ENCODE data around the gene ZMPSTE24. TPM values are rescaled to one million over a fixed set of nuclear protein-coding genes. Genes with fewer than 3 reads are reported as not detected.

ZMPSTE24 gene
- total and polyA plus RNA-seq, 7 donors: 12.7 to 60.2 (median 22.2) TPM

GRCh38 chr1:40309374-40310128 is 51.5 kb downstream of the ZMPSTE24 start:
- no peaks in the 10 kb centered on the region for H3K36me3 ChIP-seq (ENCODE audit: insufficient read depth in 1 of 2, low read depth in 1 of 2)
- no peaks in the 10 kb centered on the region for H3K9me3 ChIP-seq
- DNase-seq: no peak
- 55 to 68% (median 67%) methylated on average over 8 of the region's 8 CpGs for WGBS, 3 donors
- H3K4me3 ChIP-seq: no peak overlapping the region
- no peaks in the 10 kb centered on the region for H3K4me1 ChIP-seq
- ATAC-seq: no peak
- intact Hi-C loops (cut with DNase I): no loop called here
- TF ChIP-seq, protein P1, sequence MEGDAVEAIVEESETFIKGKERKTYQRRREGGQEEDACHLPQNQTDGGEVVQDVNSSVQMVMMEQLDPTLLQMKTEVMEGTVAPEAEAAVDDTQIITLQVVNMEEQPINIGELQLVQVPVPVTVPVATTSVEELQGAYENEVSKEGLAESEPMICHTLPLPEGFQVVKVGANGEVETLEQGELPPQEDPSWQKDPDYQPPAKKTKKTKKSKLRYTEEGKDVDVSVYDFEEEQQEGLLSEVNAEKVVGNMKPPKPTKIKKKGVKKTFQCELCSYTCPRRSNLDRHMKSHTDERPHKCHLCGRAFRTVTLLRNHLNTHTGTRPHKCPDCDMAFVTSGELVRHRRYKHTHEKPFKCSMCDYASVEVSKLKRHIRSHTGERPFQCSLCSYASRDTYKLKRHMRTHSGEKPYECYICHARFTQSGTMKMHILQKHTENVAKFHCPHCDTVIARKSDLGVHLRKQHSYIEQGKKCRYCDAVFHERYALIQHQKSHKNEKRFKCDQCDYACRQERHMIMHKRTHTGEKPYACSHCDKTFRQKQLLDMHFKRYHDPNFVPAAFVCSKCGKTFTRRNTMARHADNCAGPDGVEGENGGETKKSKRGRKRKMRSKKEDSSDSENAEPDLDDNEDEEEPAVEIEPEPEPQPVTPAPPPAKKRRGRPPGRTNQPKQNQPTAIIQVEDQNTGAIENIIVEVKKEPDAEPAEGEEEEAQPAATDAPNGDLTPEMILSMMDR (IDR thresholded peaks at IDR 0.05): no peak
- no peak overlapping the region for H3K27ac ChIP-seq
- H3K27me3 ChIP-seq (ENCODE audit: insufficient read depth in 3 of 3, low read length in 2 of 3): peaks cover 0 to 3% (median 0%) of the 10 kb centered on the region in 3 donors

GRCh38 chr1:40310129-40310461 is 52.1 kb downstream of the ZMPSTE24 start:
- Histone ChIP-seq H3K27me3 (ENCODE audit: insufficient read depth in 3 of 3, low read length in 2 of 3) (peaks cover 0 to 6% (median 0%) of the 10 kb centered on the region in 3 donors), H3K4me1 (peaks cover 3% of the 10 kb centered on the region), H3K27ac (no peak overlapping the region), H3K4me3 (no peak overlapping the region), H3K9me3 (no peaks in the 10 kb centered on the region), H3K36me3 (ENCODE audit: insufficient read depth in 1 of 2, low read depth in 1 of 2) (no peaks in the 10 kb centered on the region)
- TF ChIP-seq, protein P1 (IDR thresholded peaks at IDR 0.05): no peak
- WGBS, 3 donors: 78 to 100% (median 90%) methylated on average over 2 of the region's 2 CpGs
- DNase-seq (no peak), ATAC-seq (no peak)
- intact Hi-C loops (cut with DNase I): no loop called here

GRCh38 chr1:40310983-40311642 is 53.1 kb downstream of the ZMPSTE24 start:
- Histone ChIP-seq H3K36me3 (ENCODE audit: insufficient read depth in 1 of 2, low read depth in 1 of 2) (no peaks in the 10 kb centered on the region), H3K27ac (no peak overlapping the region), H3K27me3 (ENCODE audit: insufficient read depth in 3 of 3, low read length in 2 of 3) (peaks cover 0 to 14% (median 1%) of the 10 kb centered on the region in 3 donors), H3K4me1 (peaks cover 7% of the 10 kb centered on the region), H3K4me3 (no peak overlapping the region), H3K9me3 (no peaks in the 10 kb centered on the region)
- WGBS, 3 donors: 75 to 86% (median 84%) methylated on average over 20 to 22 of the region's 22 CpGs
- no peak for ATAC-seq
- DNase-seq: no peak
- TF ChIP-seq, protein P1 (IDR thresholded peaks at IDR 0.05): no peak
- intact Hi-C loops (cut with DNase I): no loop called here

GRCh38 chr1:40311692-40312091 is 53.7 kb downstream of the ZMPSTE24 start:
- Histone ChIP-seq H3K27me3 (ENCODE audit: insufficient read depth in 3 of 3, low read length in 2 of 3) (peaks cover 0 to 20% (median 6%) of the 10 kb centered on the region in 3 donors), H3K9me3 (no peaks in the 10 kb centered on the region), H3K27ac (no peak overlapping the region), H3K36me3 (ENCODE audit: insufficient read depth in 1 of 2, low read depth in 1 of 2) (no peaks in the 10 kb centered on the region), H3K4me1 (peaks cover 12% of the 10 kb centered on the region), H3K4me3 (no peak overlapping the region)
- 94% methylated on average over 5 of the region's 5 CpGs for WGBS, 3 donors
- TF ChIP-seq, protein P1 (IDR thresholded peaks at IDR 0.05): no peak
- no peak for ATAC-seq
- no peak for DNase-seq
- intact Hi-C loops (cut with DNase I): no loop called here
